ENCODE results near the gene RALGPS2.
"Not testable (repeated sequence)": the region's sequence is repeated elsewhere in the genome, so short reads cannot be mapped to it uniquely, and the experiment has no call there.

Gene RALGPS2

DNA sequence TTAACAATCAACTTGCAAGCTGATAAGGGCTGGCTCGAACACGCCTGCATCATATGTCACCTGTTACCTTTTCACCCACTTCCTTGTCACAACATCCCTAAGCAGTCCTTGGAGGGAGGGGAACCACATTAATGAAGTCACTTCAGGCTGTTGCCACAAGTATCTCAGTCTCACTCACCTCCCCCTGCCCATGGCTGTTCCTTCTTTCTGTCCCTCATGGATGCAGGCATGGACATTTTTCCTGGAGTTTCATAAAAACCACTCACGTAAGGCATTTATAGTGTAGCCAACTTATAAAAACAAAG is 222.6 kb downstream of the RALGPS2 start:
- no peak for DNase-seq

DNA sequence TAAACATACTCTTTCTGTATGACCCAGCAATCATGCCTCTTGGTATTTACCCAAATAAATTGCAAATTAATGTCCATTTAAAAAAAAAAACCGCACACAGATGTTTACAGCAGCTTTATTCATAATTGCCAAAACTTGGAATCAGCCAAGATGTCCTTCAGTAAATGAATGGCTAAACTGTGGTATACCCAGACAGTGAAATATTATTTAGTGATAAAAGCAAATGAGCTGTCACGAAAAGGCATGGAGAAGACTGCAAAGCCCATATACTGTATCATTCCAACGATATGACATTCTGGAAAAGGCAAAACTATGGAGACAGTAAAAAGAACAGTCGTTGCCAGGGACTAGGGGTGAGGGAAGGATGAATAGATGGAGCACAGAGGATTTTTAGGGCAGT is 223.6 kb downstream of the RALGPS2 start:
- no peak for DNase-seq

DNA sequence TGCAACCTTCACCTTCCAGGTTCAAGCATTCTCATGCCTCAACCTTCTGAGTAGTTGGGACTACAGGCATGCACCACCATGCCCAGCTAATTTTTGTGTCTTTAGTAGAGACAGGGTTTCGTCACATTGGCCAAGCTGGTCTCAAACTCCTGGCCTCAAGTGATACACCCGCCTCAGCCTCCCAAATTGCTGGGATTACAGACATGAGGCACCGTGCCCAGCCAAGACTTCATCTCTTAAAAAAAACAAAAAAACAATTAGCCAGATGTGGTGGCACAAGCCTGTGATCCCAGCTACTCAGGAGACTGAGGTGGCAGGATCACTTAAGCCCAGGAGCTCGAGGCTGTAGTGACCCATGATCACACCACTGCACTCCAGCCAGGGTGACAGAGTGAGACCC is 224.8 kb downstream of the RALGPS2 start:
- DNase-seq, result not testable (repeated sequence)

DNA sequence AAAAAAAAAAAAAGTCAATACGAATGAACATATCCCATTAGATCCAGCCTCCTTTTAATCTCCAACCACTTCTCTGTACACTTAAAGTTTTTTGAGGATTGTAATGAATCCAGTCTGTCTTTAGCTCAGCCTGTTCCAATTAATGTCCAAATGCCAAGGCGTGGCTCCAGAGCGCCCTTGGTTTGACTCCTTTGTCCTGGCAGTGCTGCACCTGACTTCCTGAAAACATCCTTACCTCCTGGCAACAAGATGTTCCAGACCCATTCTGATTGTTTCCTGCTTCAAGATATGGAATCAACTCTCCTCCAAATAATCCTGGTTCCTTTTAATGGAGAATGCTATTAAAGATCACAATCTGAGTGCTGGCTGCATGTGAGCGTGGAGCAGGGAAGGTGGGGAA is 226.6 kb downstream of the RALGPS2 start:
- DNase-seq, result no peak

DNA sequence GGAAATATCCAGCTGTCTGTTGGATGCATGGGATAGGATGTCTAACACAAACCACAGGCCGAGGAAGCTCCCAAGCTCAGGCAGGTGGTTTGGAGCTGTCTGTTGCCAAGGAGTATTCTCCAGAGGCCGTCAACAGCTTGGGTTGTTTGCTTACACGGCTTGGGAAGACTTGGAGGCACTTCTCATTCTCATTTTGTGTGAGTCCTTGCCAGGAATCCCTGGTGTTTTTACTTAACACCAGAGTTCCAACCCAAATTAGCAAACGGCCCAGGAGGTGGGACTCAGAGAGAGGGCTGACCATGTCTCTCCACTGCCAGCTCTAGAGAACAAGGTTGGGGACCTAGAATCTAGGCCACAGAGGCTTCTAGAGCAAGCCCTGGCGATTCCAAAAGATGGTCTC is 228.0 kb downstream of the RALGPS2 start:
- no peak for DNase-seq

DNA sequence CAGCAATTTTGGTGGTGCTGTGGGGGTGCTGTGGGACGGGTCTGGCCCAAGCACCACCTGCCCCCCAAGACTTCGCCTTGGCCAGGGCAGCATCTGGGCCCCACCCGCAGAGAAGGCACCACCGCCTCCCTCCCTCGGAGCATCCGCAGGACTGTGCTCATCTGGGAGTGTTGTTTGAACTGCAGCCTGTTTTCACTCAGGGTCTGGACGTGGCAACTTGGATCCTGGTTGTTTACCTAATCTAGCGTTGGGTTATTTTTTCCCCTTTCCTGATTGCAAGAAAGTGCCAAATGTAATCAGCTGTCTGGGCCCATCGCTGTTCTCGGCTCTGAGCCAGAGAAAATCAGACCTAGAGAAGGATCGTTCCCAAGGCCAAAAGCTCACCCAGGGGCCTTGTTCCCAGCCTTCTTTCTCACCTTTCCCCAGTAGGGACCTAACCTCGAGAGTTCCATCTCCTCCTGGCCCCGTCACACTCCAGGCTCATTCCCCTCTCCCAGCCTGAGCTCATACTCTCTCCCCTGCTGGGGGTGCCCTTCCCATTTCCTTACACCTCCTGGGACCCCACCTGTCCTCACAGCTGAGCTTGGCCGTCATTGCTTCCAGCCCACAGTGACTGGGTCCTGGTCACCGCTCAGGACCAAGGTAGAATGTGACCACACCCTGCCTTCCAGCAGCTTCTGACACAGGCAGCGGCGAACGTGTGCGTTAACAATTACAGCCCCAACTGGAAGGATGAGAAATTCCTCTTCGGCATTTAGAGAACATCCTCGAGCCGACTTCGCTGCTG is 228.7 kb downstream of the RALGPS2 start:
- no peak for DNase-seq

DNA sequence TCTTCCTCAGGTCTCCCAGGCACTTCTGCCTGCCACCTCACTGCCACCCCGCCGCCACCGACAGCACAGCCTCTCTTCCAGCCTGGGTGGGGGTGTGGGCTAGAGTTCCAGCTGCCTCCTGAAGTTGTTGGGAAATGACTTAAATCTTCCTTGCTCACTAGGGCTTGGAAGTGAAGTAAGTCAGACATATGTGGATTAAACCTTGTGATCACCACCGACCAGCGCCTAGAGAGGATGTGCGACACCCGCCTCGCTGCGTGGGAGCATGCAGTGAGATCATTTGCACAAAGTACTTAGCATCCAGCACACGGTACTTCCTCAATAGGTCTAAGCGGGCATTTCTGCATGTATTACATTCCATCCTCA is 229.3 kb downstream of the RALGPS2 start:
- DNase-seq, result no peak

DNA sequence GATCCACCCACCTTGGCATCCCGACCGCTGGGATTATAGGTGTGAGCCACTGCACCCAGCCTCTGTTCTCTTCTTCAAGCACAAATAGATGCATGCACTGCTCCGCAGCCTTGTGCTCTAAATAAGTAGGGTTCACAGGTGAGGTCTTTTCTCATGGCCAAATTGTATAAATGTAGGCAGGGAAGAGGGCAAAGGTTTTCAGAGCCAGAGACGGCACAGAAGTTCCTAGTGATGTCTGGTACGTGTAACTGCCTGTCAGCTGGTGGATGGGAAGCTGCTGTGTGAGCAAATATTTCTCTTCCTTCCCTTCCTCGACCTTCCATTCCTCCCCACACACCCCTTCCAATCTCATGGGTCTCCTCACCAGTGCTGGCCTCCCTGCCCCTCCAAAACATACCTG is 229.9 kb downstream of the RALGPS2 start:
- no peak for DNase-seq

DNA sequence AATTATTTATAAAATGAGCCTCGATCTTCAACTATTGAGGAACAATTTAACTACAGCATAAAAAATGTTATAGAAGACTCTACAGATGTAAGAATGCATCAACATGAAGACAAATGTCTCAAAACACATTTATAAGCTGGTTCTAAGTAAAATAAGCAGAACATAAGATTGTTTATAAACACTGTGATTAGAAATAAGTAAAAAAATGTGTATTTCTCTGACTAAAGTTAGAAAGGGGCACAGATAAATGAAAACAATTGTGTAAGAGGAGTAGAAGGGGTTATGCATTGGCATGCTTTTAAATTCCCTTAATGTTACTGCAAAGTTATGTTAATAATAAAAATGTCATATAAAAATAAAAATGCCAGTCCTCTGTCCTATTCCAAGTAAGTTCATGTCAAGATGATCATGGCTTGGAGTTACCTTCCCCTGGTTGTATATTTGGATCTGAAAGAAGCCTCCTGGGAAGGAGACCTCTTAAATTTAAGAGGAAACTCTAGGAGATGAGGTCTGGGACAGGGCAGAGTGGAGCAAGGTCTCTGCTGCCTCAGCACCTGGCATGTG is 230.4 kb downstream of the RALGPS2 start:
- DNase-seq, result no peak

DNA sequence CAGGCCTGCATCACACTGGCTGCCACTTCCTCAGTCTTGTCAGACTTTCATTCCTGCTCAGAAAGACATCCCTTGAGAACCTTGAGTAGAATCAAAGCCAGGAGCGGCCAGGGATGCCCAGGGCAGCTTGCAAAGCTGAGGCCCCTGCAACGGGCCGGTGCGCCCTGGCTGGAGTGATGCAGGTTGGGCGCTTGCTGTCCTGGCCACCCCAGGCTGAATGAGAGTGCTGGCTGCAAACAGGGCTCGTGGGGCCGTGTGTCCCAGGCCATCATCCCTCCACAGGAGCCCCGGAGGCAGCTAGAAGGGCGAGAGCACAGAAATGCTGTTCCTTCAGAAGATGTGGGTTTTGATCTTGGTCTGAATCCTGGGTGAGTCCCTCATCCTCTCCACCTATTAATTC is 233.4 kb downstream of the RALGPS2 start:
- no peak for DNase-seq

DNA sequence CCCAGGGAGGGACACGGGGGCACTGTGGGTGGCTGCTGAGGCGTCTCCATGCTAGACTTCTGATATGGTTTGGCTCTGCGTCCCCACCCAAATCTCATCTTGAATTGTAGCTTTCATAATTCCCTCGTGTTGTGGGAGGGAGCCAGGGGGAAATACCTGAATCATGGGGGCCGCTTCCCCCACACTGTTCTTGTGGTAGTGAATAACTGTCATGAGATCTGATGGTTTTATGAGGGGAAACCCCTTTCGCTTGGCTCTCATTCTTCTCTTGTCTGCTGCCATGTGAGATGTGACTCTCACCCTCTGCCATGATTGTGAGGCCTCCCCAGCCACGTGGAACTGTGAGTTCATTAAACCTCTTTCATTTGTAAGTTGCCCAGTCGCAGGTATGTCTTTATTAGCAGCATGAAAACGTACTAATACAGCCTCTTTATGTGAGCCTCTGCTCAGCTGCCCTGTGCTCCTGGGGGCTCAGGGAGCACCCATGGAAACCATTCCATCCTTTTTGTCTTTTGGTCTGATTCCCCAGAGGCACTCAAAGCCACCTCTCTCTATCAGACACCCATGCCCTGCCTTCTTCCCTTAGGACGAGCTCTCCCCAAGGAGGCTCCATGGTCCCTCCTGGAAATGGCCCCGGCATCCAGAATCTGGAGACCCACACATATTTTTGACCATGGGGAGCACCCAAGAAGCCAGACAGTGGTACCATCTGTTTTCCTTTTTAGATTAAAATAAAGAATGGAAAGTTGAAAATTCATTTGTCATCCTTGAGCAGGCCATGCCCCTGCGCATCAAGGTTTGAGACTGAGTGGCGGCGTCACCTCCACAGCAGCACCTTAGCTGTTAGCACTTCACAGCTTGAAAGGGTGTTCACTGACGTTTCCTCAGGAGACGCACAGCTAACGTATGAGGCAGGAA is 234.8 kb downstream of the RALGPS2 start:
- no peak for DNase-seq

DNA sequence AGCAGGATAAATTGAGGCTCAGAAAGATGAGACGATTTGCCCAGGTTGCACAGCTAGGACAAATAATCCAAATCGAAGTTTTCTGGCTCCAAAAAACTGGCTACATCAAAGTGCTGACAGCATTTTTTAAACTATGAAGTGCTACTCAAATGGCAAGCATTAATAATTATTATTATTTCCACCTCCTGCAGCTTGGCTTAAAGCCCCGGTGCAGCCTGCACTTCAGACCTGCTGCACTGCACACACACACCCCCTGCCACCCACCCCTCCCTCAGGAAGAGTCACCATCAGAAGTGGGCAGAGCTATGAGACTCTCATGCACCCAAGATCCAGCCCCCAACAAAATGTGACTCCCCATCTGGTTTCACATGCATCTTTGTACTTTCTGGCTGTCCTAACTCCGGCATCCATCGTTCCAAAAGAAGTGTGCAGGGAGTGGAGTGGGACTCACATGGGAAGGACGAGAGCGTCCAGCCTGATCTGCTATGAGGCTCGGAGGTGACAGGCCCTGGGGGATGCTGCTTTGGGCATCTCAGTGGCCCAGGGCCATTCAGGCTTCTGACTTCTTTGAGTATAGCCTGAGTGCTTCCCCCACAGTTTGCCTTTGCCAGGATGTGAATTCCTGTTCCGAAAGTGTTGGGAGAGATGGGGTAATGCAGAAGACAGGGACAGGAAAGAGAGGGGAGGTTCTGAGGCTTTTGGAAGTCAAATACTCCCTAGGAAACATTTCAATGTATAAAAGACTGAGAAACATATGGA is 235.6 kb downstream of the RALGPS2 start:
- no peak for DNase-seq

DNA sequence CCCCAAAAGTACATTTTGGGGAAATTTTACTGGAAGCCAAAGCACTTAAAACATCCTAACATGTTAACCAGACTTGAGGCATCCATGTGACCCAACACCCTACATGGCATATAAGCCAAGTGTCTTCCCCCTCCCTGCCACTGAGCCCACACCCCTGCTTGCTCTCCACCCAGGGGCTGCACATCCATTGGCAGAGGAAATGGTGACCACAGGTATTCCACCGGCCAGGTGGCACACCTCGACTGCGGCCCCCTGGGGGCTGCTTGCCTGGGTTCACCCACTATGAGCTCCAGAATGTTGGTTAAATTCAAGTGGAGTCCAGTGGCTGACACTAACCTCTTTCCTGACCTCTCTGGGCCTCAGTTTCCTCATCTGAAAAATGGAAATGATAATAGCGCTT is 236.3 kb downstream of the RALGPS2 start:
- no peak for DNase-seq

DNA sequence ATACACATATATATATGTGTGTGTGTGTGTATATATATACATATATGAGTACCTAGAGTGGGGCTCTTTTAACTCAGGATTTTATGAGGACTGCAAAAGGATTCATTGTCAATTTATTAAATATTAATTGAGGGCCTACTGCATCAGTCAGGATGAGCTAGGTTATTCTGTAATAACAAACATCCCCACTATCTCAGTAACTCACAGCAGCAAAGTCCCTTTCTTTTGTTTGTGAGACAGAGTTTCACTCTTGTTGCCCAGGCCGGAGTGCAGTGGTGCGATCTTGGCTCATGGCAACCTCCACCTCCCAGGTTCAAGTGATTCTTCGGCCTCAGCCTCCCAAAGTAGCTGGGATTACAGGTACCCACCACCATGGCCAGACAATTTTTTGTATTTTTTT is 236.8 kb downstream of the RALGPS2 start:
- DNase-seq, result no peak

DNA sequence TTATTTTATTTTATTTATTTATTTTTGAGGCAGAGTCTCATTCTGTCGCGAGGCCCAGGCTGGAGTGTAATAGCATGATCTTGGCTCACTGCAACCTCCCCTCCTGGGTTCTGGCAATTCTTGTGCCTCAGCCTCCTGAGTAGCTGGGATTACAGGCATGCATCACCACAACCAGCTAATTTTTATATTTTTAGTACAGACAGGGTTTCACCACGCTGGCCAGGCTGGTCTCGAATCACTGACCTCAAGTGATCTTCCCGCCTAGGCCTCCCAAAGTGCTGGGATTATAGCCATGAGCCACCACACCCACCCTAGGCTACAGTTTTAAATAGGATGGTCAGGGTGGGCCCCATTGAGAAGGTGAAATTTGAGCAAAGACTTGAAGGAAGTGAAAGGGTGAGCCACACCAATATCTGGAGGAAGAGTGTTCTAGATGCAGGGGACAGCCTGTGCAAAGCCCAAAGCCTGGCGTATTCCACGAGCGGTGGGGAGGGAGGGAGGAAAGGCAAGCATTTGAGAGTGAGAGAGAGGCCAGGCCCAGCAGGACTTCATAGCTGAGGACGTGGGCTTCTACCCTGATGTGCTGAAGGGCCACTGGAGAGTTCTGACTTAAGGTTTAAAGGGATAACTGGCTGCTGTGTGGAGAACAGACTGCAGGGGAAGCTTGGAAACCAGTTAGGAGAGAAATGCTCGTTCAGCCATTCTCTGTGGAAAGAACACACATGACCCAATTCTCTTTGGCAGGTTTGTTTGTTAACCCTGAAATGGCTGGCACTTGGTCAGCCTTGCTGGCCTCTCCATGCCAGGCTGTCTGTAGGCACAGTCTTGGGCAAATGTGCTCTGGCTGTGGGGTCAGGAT is 238.0 kb downstream of the RALGPS2 start:
- DNase-seq, result no peak

DNA sequence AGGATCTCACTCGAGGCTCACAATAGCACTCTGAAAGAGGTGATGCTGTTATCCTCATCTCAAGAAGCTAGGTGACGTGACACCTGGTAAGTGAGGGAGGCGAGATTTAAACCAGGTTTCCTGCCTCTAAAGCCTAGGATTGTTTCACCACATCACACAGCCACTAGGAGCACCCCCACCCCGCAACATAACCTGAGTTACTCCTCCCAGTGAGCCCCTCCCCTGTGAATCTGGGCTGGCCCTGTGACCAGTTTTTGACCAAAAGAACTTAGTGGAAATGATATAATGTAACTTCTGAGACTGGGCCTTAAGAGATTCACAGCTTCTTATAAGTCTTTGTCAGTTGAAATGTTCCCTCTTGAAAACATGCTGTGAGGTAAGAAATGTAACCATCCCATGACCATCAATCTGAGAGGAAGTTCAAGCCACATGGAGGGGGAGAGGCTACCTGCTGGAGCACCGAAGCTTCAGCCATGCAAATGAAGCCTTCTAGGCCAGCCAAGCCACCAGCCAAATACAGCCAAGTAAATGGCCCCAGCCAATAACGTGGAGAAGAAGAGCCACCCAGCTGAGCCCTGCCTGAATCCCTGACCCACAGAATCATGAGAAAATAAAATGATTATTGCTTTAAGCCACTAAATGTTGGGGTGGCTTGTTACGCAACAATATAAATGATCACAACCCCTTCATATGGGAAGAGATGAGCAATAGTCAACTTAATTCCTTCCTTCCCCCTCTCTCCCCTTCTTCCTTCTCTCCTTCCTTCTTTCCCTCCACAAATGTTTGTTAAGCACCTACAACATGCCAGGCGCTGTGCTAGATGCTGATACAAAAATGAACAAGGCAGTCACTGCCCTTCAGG is 239.7 kb downstream of the RALGPS2 start:
- DNase-seq, result no peak

DNA sequence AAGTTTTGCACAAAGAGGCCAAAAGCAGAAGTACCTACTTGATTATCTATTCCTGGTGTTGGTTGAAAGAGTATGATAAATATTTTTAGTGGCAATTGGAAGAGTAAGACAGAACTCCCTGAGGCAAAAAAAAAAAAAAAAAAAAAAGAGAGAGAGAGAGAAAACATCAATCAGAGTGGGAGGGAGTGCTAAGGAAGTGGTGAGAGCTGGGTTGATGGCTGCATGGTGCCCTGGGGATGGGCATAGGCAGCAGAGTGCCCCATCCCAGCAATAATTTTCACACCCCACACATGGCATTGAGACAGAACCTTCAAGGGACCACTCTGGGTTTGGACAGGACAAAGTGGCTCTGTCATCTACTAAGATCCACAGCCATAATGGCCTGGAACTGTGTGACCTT is 241.3 kb downstream of the RALGPS2 start:
- no peak for DNase-seq

DNA sequence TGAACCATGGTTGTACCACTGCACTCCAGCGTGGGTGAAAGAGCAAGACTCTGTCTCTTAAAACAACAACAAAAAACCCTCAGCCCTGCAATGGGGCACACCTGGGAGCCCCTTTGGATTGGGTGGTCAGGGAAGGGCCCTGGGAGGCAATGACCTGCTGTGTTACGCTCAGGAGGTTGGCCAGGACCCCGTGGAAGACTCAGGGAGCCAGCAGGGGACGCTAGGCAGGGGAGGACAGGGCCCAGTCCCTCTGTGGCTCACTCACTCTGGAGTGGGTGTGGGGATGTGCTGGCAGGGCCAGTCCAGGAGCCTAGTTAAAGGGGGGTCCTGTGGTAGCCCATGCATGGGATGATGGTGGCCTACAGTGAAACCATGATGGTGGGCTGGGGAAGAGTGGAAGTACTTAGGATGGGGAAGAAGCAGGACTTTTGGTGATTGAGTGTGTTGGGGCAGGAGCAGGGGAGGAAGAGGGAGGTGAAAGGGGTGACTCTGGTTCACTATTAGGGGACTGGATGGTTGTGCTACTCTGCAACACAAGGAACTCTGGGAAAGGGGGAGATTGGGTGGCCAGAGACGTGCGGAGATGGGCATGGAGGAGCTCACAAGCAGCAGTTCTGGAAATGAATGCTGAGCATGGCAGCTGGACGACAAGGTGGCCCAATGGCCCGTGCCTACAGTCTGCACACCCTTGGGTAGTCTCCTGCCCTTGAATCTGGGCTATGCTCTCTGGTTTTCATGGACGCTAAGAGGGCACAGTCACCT is 244.4 kb downstream of the RALGPS2 start:
- DNase-seq, result no peak

DNA sequence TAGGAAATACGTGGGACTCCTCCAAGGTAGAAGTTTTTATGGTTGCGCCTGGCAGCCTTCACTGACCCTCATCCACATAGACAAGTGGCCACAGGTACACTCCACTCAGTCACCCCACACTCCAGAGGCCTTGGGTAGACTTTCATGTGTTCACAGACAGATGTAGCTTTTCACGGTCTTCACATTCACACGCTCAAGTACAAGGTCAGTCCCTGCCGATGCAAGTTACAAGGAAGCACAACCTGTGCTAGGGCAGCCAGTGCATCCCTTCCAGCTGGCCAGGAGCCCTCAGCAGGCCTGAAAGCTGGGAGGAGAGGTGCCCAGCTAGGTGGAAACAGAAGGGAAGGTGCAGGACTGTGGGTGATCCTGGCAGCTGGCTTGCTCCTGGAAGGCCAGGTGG is 245.1 kb downstream of the RALGPS2 start:
- DNase-seq, result no peak

Measured in EL (cell line).